ENCODE measurements around the gene PDSS1.

PDSS1 gene

DNA sequence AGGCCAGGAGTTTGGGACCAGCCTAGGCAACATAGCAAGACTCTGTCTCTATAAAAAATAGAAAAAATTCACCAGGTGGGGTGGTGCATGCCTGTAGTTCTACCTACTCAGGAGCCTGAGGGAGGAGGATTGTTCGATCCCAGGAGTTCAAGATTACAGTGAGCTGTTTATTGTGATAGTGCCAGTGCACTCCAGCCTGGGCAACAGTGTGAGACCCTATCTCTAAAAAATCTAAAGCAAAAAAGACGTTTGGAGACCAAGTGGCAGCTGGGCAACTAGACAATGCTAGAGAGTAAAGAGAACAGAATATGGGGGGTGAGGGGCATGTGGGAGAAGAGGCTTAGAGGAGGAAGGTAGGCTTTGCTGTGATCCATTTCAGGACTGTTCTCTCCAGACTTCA, 1.4 kb downstream of the PDSS1 start:
- DNase-seq (ENCODE audit: low read depth in 2 of 2, low spot score in 1 of 2) = no peak

DNA sequence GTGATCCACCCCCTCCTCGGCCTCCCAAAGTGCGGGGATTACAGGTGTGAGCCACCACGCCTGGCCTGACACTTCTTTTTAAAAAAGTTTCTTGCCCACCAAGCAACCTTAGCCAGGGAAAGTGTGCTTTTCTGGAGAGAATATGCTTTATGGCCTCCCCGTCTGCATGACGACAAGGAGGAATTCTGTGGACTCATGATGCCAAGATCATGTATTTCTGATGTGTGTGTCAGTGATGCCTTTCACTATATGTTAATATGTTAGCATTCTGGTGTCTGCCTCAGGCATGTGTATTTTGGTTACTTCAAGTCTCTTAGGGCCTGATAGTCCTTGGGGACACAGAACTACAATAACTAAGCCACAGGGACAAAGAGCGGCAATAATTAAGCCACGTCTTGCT, 2.1 kb downstream of the PDSS1 start:
- no peak for DNase-seq (ENCODE audit: low read depth in 2 of 2, low spot score in 1 of 2)

DNA sequence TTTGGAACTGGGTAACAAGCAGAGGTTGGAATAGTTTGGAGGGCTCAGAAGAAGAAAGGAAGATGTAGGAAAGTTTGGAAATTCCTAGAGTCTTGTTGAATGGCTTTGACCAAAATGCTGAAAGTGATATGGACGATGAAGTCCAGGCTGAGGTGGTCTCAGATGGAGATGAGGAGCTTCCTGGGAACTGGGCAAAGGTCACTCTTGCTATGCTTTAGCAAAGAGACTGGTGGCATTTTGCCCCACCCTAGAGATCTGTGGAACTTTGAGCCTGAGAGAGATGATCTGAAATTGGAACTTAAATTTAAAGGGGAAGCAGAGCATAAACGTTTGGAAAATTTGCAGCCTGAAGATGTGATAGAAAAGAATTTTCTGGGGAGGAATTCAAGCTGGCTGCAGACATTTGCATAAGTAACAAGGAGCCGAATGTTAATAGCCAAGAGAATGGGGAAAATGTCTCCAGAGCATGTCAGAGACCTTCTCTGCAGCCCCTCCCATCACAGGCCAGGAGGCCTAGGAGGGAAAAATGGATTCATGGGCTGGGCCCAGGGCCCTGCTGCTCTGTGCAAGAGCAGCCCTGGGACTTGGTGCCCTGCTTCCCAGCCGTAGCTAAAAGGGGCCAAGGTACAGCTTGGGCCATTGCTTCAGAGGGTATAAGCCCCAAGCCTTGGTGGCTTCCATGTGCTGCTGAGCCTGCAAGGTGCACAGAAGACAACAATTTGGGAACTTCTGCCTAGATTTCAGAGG, 3.6 kb downstream of the PDSS1 start:
- DNase-seq (ENCODE audit: low read depth in 2 of 2, low spot score in 1 of 2) = no peak

DNA sequence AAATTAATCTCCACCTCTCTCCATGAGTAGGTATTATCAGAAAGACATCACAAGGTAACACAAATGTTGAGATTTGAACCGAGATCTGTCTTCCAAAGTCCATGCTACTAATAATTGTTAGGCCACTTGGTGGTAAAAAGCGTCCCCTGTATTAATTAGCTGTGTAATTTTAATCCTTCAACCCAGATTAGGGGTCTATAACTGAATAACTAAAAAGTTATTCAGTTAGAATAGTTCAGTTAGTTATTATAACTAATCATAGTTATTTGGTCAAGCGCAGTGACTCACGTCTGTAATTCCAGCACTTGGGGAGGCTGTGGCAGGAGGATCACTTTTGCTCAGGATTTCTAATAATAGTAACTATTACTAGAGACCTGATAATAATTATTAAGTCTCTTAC, 5.6 kb downstream of the PDSS1 start:
- DNase-seq (ENCODE audit: low read depth in 2 of 2, low spot score in 1 of 2) = no peak

DNA sequence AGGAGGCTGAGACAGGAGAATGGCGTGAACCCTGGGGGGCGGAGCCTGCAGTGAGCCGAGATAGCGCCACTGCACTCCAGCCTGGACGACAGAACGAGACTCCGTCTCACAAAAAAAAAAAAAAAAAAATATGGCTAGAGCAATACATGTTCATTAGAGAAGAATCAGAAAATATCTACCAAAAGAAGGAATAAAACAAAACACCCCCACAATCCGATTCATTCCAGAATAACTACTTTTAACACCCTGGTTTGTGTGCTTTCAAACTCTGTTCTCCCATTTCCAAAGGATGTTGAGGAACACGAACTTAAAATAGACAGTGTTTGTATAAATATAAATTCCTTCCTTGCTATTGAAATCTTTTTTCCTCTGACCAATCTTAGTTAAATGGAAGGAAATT, 6.5 kb downstream of the PDSS1 start:
- DNase-seq (ENCODE audit: low read depth in 2 of 2, low spot score in 1 of 2) = no peak

DNA sequence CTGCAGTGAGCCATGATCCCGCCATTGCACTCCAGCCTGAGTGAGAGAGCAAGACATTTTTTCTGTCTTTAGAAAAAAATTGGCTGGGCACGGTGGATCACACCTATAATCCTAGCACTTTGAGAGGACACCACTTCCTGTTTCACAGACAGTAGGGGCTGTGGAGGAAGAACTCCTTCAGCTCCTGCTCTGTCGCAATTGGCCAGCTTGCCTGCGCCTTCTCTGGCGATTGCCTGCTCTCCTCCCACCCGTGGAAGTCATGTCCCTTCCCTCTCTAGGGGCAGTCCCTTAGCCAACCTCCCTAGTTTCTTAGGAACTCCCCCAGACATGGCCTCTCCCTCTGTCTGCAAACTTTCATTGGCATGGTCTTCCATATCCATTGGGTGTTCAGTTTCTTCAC, 8.7 kb downstream of the PDSS1 start:
- DNase-seq (ENCODE audit: low read depth in 2 of 2, low spot score in 1 of 2) = no peak

DNA sequence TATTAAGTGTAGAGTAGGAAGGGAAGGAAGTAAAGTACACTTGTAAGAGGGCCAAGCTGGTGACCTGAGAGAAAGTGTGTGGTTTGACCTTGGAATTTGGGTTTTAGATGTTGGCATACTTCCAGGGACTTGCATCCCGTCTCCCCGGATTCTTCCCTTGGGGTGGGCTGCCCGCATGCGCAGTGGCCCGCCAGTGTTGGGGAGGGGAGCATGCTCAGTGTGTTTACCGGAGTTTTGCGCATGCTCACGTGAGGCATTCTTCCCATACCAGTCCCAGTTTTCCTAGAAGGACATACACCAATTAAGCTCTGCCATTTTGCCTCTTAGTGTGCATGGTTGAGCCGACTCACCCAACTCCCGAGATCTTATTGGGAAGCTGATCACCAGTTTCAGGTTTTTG, 9.4 kb downstream of the PDSS1 start:
- DNase-seq (ENCODE audit: low read depth in 2 of 2, low spot score in 1 of 2) = no peak

DNA sequence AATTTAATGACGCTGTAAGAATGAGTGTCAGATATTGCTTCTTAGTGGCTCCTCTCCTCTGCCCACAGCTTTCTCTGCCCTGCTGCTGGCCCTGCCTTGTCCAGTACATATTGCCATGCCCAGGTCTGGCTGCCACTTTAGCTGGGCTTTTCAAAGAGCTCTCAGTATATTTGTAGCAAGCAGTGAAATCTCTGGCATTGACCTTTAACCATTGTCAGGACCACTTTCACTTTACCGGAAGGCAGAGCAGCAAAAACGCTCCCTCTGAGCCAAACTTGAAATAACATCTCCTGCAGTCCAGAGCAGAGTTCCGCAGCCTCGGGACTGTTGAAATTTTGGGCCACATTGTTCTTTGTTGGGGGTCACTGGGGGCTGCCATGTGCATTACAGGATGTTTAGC, 13.8 kb downstream of the PDSS1 start:
- DNase-seq (ENCODE audit: low read depth in 2 of 2, low spot score in 1 of 2) = no peak

DNA sequence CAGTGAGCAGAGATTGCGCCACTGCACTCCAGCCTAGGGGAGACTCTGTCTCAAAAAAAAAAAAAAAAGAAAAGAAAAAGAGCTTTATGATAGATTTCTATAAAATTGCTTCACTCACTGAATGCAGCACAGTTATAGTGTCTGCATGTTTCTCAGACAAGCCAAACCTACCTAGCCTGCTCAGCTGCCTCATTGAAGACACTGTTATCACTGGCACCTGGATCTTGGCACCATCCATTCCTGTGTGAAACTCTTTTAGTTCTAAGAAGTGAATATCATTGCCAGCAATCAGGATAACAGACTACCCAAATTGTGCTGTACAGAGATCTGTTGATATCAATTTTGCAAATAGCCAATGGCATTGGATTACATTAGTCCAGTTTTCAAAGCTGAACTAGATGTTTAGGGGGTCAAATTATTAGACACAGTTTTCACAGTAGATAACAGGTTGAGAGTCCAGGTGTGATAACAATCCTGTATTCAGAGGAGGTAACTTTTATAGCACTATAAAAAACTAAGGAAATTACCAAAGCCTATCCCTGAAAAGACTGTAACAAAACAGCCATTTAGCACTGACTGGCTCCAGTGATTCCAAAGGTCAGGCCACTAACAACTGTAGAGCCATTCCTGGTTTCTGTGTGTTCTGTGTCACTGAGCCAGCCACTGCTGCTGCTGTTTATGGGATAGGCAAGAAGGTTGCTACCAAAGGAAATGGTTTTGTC, 17.1 kb downstream of the PDSS1 start:
- DNase-seq (ENCODE audit: low read depth in 2 of 2, low spot score in 1 of 2) = no peak

DNA sequence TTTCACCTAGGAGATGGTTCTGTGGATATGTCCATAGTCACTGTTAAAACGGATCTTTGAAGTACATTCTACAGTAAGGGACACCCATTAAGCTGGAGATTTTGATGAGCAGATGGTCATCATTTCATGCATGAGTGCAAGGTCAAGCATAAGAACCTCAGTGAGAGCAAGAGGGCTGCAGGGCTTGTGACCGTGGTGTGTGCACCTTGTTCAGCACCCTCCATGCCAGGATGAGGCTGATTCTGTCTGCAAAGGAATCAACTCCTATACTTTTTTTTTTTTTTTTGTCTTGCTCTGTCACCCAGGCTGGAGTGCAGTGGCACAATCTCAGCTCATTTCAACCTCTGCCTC, 17.6 kb downstream of the PDSS1 start:
- DNase-seq (ENCODE audit: low read depth in 2 of 2, low spot score in 1 of 2) = no peak

DNA sequence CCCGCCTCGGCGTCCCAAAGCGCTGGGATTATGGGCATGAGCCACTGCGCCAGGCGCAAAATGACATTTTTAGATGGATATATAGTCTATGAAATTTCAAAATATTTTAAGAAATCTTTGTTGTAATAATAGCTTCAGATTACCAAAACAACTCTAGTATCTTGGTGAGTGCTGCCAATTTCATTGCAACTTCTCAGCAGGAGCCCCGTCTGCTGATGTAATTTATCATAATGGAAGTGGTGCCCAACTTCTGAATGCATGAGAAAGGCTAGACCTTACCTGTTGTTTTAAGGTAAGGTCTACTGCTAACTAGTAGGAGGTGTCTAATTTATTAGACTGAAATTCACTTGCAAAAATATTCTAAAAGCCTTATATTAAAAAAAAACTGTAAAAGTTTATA, 20.0 kb downstream of the PDSS1 start:
- DNase-seq (ENCODE audit: low read depth in 2 of 2, low spot score in 1 of 2) = no peak

DNA sequence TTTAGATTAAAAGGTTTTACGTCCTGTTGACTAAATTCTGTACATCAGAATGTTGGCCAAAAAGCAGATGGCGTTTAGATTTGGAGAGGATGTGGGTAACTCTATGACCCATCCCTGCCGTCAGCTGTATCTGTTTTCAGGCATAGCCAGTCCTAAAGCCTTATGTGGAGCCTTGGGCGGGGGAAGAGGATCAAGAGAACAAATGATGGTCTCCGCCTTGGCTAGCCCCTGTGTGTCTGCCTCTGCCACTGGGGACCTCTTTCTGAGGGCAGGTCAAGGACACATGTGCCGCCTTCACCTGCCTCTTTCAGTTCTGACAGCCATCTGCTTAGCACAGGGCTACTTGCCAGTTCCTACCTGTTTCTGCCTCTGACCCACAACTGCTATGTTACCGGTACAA, 24.1 kb downstream of the PDSS1 start:
- no peak for DNase-seq (ENCODE audit: low read depth in 2 of 2, low spot score in 1 of 2)

DNA sequence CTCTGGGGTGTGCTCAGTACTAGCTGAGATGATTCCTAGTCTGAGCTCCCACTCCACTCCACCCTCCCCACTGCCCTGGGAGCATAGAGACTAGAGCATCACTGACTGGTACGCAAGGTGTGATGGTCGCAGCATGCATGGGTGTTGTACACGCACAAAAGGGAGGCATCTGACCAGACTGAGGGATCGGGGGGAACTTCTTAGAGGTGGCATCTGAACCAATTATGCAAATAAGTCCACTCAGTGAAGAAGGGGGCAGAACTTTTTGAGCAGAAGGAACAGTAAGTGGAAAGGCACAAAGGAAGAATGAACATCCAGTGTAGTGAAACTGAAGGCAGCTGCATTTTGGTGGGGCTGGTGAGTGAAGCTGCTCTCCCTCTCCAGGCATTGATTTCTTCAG, 25.5 kb downstream of the PDSS1 start:
- no peak for DNase-seq (ENCODE audit: low read depth in 2 of 2, low spot score in 1 of 2)

DNA sequence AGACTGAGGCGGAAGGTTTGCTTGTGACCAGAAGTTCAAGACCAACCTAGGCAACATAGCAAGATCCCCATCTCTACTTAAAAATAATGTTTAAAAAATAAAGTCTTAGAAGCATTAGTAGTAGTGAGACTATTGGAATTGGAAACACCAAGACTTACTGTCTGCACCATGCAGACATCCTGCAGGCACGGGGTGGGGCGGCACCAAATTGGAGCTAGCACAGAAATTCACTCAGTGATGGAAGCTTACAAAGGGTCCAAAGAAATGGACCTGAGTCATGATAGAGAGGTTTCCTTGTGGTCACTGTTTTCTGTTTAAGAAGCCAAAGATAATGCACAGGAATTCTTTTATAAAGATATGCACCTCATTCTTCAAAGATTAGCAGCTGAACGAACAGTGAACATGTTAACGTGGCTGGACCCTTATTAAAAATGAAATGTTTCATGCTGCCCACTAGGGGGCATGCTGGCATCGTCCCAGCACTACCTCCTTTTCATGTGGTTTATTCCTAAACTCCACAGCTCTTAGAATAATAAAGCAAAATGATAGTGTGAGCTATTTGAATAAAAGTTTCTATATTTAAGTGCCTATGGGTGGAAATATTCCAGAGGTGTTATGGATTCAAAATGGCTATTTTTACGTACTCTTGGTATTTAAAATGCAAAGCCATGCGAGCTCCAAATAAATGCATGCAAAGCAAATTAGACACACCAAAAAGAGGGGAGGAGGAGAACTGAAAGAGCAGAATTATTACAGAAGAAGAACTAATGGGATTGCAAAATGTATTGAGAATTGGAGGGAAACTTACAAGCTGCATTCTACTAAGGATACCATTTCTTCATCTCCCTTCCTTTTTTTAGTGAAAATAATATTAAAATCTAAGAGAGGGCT, 28.6 kb downstream of the PDSS1 start:
- DNase-seq (ENCODE audit: low read depth in 2 of 2, low spot score in 1 of 2) = peak in 1 of 2 donors; percentile 10

DNA sequence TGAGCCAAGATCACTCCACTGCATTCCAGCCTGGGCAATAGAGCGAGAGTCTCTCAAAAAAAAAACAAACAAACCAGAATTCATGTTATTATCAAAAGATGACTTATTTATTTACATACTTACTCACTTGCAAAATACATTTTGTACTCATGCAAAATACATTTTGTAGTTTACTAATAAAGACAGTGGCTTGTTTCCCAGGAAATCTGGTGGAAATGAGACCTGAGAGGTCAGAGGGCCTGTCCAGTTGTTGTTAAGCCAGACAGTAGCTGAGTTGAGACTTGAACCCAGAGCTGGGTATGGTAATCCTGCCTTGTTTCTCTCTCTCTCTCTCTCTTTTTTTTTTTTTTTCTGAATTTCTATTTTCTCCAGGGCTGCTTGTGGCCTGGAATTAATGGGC, 29.5 kb downstream of the PDSS1 start:
- DNase-seq (ENCODE audit: low read depth in 2 of 2, low spot score in 1 of 2) = no peak

DNA sequence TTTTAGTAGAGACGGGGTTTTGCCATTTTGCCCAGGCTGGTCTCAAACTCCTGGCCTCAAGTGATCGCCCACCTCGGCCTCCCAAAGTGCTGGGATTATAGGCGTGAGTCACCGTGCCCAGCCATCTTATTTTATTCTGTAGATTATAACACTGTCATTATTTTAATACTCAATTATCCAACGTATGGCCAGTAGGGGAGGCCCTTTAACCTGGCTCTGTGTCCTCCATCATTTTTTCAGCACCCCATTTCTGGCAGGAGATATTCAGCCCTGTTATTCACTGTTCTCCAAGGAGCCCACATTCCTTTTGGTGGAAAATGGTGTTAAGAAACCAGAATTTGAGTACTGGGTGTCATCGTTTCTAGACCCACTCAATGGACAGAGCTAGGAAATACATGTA, 31.5 kb downstream of the PDSS1 start:
- no peak for DNase-seq (ENCODE audit: low read depth in 2 of 2, low spot score in 1 of 2)

DNA sequence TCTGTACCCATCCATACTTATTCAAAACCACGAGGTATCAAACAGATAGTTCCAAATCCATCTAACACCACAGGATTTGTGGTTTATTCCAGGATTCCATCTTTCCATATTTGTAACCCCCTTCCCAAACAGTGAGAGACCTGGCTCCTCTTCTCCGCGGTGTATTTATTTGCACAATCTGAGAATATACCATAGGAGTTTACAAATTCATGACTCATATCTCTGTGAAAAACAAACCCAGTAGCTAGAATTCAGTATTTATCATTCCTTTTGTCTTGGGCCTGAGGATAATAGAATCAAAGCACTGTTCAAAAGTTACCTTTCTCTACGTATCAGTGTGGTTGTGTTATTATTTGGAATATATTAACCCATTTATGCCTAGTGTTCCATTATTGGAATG, 31.9 kb downstream of the PDSS1 start:
- DNase-seq (ENCODE audit: low read depth in 2 of 2, low spot score in 1 of 2) = no peak

DNA sequence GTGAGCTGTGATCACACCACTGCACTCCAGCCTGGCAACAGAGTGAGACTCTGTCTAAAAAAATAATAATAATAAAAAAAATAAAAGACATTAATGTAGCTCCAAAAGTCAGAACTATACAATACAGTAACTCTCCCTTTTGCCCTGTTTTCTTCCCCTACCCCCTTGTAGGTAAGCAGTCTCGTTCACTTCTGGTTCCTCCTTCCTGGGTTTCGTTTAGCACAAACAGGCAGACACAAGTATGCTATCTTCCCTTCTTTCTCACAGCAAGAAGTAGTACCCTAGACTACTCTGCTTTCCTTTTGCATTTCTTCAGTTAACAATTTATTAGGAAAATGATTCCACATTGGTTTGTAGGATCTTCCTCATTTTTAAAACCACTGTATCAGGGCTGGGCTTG, 33.1 kb downstream of the PDSS1 start:
- DNase-seq (ENCODE audit: low read depth in 2 of 2, low spot score in 1 of 2) = no peak

DNA sequence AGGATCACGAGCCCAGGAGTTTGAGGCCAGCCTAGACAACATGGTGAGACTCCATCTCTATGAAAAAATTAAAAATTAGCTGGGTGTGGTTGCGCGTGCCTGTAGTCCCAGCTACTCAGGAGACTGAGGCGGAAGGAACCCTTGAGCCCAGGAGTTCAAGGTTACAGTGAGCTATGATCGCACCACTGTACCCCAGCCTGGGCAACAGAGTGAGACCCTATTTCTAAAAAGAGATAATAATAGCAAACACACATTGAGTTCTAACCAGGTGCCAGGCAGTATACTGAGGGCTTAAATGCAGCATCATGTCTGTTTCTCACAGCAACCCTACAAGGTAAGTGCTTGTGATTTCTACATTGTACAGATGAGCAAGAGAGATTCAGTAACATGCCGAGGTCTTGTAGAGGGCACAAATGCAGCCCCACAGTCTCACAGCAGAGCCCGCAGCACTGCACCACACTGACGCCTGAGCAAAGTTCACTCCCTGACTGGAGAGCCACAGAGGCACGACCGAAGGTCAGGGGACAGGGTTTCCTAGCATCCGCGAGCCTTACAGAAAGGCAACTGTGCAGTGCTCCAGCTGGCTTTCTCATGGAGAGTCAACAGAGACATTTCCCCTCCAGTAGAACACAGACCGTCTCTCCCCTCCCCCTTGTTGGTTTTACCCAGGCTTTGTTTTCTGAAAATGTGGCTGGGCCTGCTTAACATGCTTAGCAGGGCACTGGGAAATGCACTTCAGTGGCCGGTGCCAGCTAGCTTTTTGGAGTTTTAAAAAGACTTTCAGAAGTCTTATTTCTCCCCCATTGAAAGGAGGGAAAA, 36.5 kb downstream of the PDSS1 start:
- no peak for DNase-seq (ENCODE audit: low read depth in 2 of 2, low spot score in 1 of 2)

DNA sequence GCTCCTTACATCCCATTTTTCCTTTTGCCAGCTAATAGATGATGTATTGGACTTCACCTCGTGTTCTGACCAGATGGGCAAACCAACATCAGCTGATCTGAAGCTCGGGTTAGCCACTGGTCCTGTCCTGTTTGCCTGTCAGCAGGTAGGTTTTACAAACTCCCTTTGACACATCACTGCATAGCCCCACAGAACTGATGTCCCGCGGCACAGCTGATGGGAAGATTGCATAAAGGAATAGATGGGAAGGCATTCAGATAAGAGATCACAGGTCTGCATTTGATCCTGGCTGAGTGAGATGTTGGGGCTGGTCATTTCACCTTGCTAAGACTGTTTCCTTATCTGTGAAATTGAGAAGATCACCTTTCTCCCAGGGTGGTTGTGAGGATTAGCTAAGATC, 37.9 kb downstream of the PDSS1 start:
- DNase-seq (ENCODE audit: low read depth in 2 of 2, low spot score in 1 of 2) = no peak

DNA sequence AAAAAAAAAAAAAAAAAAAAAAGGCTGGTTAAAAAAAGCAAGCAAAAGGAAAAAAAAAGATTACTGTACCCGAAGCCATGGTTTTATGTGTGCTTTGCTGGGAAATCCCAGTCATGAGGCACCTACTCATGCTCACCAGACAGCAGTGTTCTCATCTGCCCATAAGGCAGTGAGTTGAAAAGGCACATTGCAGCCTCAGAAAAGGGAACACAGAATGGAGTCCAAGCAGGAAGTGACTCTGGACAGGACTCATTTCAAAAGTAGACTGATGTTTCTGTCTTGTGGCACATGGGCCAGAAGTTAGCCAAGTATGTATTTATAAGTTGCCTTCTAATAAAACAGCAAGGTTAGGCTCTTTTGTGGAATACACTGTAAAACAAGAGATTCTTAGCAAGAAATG, 40.2 kb downstream of the PDSS1 start:
- peak in 1 of 2 donors; percentile 5 for DNase-seq (ENCODE audit: low read depth in 2 of 2, low spot score in 1 of 2)
